ENCODE measurements around the gene GATA2.

DNA sequence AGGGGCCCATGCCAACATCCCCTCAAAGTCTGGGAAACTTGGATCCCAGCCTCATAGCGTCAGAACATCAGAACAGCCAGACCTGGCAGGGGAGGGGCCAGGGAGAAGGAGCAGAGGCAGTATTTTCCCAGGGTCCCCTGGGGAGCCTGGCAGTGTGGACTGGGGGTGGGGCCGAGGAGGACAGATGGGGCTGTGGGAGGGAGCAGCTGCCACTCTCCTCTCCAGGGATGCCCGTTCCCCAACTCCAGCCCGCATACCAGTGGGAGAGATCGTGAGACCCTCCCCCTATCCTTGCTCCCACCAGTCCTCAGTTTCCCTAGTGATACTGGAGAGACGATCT, 19.9 kb downstream of the GATA2 start:
- TF ChIP-seq, protein P1, sequence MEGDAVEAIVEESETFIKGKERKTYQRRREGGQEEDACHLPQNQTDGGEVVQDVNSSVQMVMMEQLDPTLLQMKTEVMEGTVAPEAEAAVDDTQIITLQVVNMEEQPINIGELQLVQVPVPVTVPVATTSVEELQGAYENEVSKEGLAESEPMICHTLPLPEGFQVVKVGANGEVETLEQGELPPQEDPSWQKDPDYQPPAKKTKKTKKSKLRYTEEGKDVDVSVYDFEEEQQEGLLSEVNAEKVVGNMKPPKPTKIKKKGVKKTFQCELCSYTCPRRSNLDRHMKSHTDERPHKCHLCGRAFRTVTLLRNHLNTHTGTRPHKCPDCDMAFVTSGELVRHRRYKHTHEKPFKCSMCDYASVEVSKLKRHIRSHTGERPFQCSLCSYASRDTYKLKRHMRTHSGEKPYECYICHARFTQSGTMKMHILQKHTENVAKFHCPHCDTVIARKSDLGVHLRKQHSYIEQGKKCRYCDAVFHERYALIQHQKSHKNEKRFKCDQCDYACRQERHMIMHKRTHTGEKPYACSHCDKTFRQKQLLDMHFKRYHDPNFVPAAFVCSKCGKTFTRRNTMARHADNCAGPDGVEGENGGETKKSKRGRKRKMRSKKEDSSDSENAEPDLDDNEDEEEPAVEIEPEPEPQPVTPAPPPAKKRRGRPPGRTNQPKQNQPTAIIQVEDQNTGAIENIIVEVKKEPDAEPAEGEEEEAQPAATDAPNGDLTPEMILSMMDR (conservative IDR thresholded peaks at IDR 0.05; ENCODE audit: low read length), result no peak
- TF ChIP-seq EZH2phosphoT487 (IDR thresholded peaks at IDR 0.05; ENCODE audit: borderline replicate concordance), result no peak

All from Loucy (cell line).